Heart right ventricle (tissue), 16 donors: ENCODE results near the gene SHC1. TPM values are rescaled to one million over a fixed set of nuclear protein-coding genes. Genes with fewer than 3 reads are reported as not detected.

Experiments used
- ATAC-seq, 8 donors: fragments of 200-7000 bp; cut with Tn5 transposase; one replicate each; pipeline ENCODE4 v1.9.1; 2020; ENCODE audit warnings: mild to moderate bottlenecking in 8 of 8, moderate library complexity in 8 of 8, moderate number of reproducible peaks in 1 of 8
- DNase-seq, 2 donors: peaks; one replicate each; pipeline ENCODE4 v3.0.0-alpha.2; 2020
- H3K27ac ChIP-seq, 10 donors: fragments of 200-600 bp; sonication (generic) in 2 of 10; one replicate each; pipeline versions ENCODE4 v1.5.0 to v1.8.0; 2020 to 2022; ENCODE audit warnings: mild to moderate bottlenecking in 3 of 10
- H3K27me3 ChIP-seq, 7 donors: fragments of 200-600 bp; one replicate each; pipeline ENCODE4 v1.8.0; 2021 to 2022; ENCODE audit warnings: mild to moderate bottlenecking in 2 of 7
- H3K36me3 ChIP-seq, 9 donors: fragments of 200-600 bp; sonication (generic) in 1 of 9; one replicate each; pipeline versions ENCODE4 v1.5.0 to v1.8.0; 2020 to 2022; ENCODE audit warnings: mild to moderate bottlenecking in 2 of 9
- H3K4me1 ChIP-seq, 9 donors: fragments of 200-600 bp; sonication (generic) in 1 of 9; one replicate each; pipeline versions ENCODE4 v1.5.0 to v1.8.0; 2020 to 2022; ENCODE audit warnings: mild to moderate bottlenecking in 4 of 9
- H3K4me3 ChIP-seq, 10 donors: fragments of 200-600 bp; sonication (generic) in 2 of 10; one replicate each; pipeline versions ENCODE4 v1.5.0 to v1.8.0; 2020 to 2022; ENCODE audit warnings: mild to moderate bottlenecking in 7 of 10, moderate library complexity in 2 of 10
- H3K9me3 ChIP-seq, 11 donors: fragments of 200-600 bp in 10 of 11; sonication (generic) in 2 of 11; one replicate each; pipeline versions ENCODE4 v1.5.0 to v1.8.0; 2013 to 2022; ENCODE audit warnings: mild to moderate bottlenecking in 2 of 11, control low read depth in 1 of 11, moderate library complexity in 1 of 11
- CTCF ChIP-seq, 9 donors: fragments of 200-600 bp; sonication (generic) in 2 of 9; IDR thresholded peaks; one replicate each; pipeline versions ENCODE4 v1.5.0 to v1.8.0; 2021 to 2022; ENCODE audit warnings: antibody characterized with exemption in 9 of 9, mild to moderate bottlenecking in 5 of 9, moderate library complexity in 1 of 9
- WGBS, 2 donors: extraction: QIAGEN DNeasy Blood & Tissue Kit; methylation state at CpG; one replicate each; pipeline ENCODE4 v1.1.7; 2013; ENCODE audit warnings: inconsistent platforms in 1 of 2; 5-methylcytosine and 5-hydroxymethylcytosine counted together
- intact Hi-C, 10 donors: fragments of 100-400 bp; cut with DNase I; formaldehyde crosslinking; loops; one replicate each; pipeline versions ENCODE4 v1.11.1 to v1.14.2; 2022
- polyA plus RNA-seq, 2 donors: library from polyadenylated mRNA; stranded (reverse); fragments of 200-250 nt; gene quantifications; one replicate each; pipeline ENCODE4 v1.2.3, GENCODE V29; 2013
- total RNA-seq, 10 donors: library from RNA; stranded (reverse); fragmentation: NEBNext Ultra II Directional in 3 of 10; extraction: Animal tissue kit (Norgen Biotek cat#: 25700) in 3 of 10; gene quantifications; one replicate each; pipeline versions ENCODE4 v1.2.1 to v1.2.4, GENCODE V29; 2021 to 2023
- donor health status: Arrhythmogenic right ventricular cardiomyopathy.
- donor health status: ischemic (EF 13 %, LVEDD 7.1; RV severe dilation, severe dysfunction).
- donor health status: healthy with polysubstance abuse.
- donor health status: DM: no; HTN: yes; CAD: no.
- donor health status: DM: no; HTN: no; CAD: no.
- donor health status: ischemic (EF 25% LVEDD 6.9; RV normal size, moderate dysfunction).
- donor health status: ischemic (EF 25% LVEDD 5.7; RV mildly dilated, moderate dysfunction).
- donor health status: healthy.
- donor health status: DM: yes; HTN: yes; CAD: no.
- donor health status: Ischemic cardiomyopathy.
- donor health status: ischemic (EF 35%, LVEDD 5.7; RV mildly dilated, moderate dysfunction).
- donor health status: nonischemic (EF 11% LVEDD 7.7; RV severe dilation, severe dysfunction).
- donor health status: DM: yes; HTN: yes; CAD: no.
- donor health status: PGD.
- donor health status: ischemic (EF 29% LVEDD 5.4; RV normal size, mild dysfunction).
- donor health status: nonischemic (EF 23%, LVEDD 6.1; RV moderate dilation, normal function).

The SHC1 gene
- total and polyA plus RNA-seq, 12 donors: 35.6 to 95.7 (median 57.7) TPM

- H3K27ac ChIP-seq: no peak overlapping the region
- H3K4me1 ChIP-seq: peaks cover 0 to 21% (median 0%) of the 10 kb centered on the region in 9 donors
- TF ChIP-seq CTCF (IDR thresholded peaks at IDR 0.05): no peak
- WGBS, 2 donors: 87 to 89% methylated on average over 14 of the region's 14 CpGs
- H3K36me3 ChIP-seq: peaks cover 0 to 47% (median 12%) of the 10 kb centered on the region in 9 donors
- no peak for DNase-seq
- intact Hi-C loops: no loop called here
- ATAC-seq: peak in 4 of 8 donors; percentile 10 to 14 (median 12)
- H3K4me3 ChIP-seq: no peak overlapping the region
- no peaks in the 10 kb centered on the region for H3K9me3 ChIP-seq
- no peaks in the 10 kb centered on the region for H3K27me3 ChIP-seq
Observed at GRCh38 chr1:154992721-154993571, 22.4 kb upstream of the SHC1 start.

GRCh38 chr1:154990276-154990675 is 19.7 kb upstream of the SHC1 start:
- no peak overlapping the region for H3K27ac ChIP-seq
- H3K27me3 ChIP-seq: no peaks in the 10 kb centered on the region
- H3K9me3 ChIP-seq: no peaks in the 10 kb centered on the region
- TF ChIP-seq CTCF (IDR thresholded peaks at IDR 0.05): no peak
- ATAC-seq: no peak
- DNase-seq: no peak
- H3K4me3 ChIP-seq: no peak overlapping the region
- WGBS, 2 donors: 93% methylated on average over 8 of the region's 8 CpGs
- H3K36me3 ChIP-seq: peaks cover 0 to 65% (median 12%) of the 10 kb centered on the region in 9 donors
- peaks cover 0 to 3% (median 0%) of the 10 kb centered on the region in 9 donors for H3K4me1 ChIP-seq
- intact Hi-C loops: no loop called here

GRCh38 chr1:154989195-154989860 is 18.8 kb upstream of the SHC1 start:
- no peaks in the 10 kb centered on the region for H3K9me3 ChIP-seq
- no peak for TF ChIP-seq CTCF (IDR thresholded peaks at IDR 0.05)
- H3K27ac ChIP-seq: no peak overlapping the region
- no peak overlapping the region for H3K4me3 ChIP-seq
- peaks cover 0 to 10% (median 2%) of the 10 kb centered on the region in 9 donors for H3K4me1 ChIP-seq
- DNase-seq: no peak
- no peak for ATAC-seq
- 87 to 89% methylated on average over 3 of the region's 3 CpGs for WGBS, 2 donors
- H3K27me3 ChIP-seq: no peaks in the 10 kb centered on the region
- peaks cover 0 to 69% (median 12%) of the 10 kb centered on the region in 9 donors for H3K36me3 ChIP-seq
- intact Hi-C loops: no loop called here

- TF ChIP-seq CTCF (IDR thresholded peaks at IDR 0.05): peak in 1 of 9 donors; percentile 17
- ATAC-seq (no peak), DNase-seq (no peak)
- H3K27me3 ChIP-seq: no peaks in the 10 kb centered on the region
- H3K36me3 ChIP-seq: peaks cover 0 to 68% (median 12%) of the 10 kb centered on the region in 9 donors
- H3K9me3 ChIP-seq: no peaks in the 10 kb centered on the region
- H3K4me3 ChIP-seq: no peak overlapping the region
- peaks cover 3 to 18% (median 11%) of the 10 kb centered on the region in 9 donors for H3K4me1 ChIP-seq
- intact Hi-C loops: no loop called here
- H3K27ac ChIP-seq: no peak overlapping the region
- WGBS, 2 donors: 87% methylated on average over 17 of the region's 17 CpGs
Observed at GRCh38 chr1:154988058-154988954, 17.8 kb upstream of the SHC1 start.
